Measurements from ENCODE around the gene OR52B2. TPM values are rescaled to one million over a fixed set of nuclear protein-coding genes. Genes with fewer than 3 reads are reported as not detected.

OR52B2 gene
- total and polyA plus RNA-seq, 2 experiments from 2014 or later: not detected

GRCh38 chr11:6175440-6175839, 5.3 kb upstream of the OR52B2 start:
- H3K79me2 ChIP-seq (replicated peaks; ENCODE audit: insufficient read depth): no peaks in the 10 kb centered on the region
- H3K27ac ChIP-seq (ENCODE audit: low read depth): no peak overlapping the region
- H3F3A ChIP-seq (replicated peaks; ENCODE audit: low read depth): no peaks in the 10 kb centered on the region
- Mint-ChIP-seq H3K9me3 (peaks cover 19% of the 10 kb centered on the region), H3K36me3 (ENCODE audit: low read depth) (peaks cover 16% of the 10 kb centered on the region), H3K27ac (no peak overlapping the region), H3K27me3 (ENCODE audit: insufficient read depth, low read depth, poor library complexity) (no peaks in the 10 kb centered on the region), H3K4me1 (no peaks in the 10 kb centered on the region; the same call in 2 of the 3 replicates), H3K4me3 (no peak overlapping the region)
- no peaks in the 10 kb centered on the region for H3K9me2 ChIP-seq (ENCODE audit: insufficient read depth)
- no peak overlapping the region for H3K4me2 ChIP-seq
- H4K20me1 ChIP-seq (replicated peaks; ENCODE audit: insufficient read depth): no peaks in the 10 kb centered on the region
- no peaks in the 10 kb centered on the region for H3K4me1 ChIP-seq (ENCODE audit: insufficient read depth)
- no peak for DNase-seq (ENCODE audit: low spot score)
- TF ChIP-seq, protein P1, sequence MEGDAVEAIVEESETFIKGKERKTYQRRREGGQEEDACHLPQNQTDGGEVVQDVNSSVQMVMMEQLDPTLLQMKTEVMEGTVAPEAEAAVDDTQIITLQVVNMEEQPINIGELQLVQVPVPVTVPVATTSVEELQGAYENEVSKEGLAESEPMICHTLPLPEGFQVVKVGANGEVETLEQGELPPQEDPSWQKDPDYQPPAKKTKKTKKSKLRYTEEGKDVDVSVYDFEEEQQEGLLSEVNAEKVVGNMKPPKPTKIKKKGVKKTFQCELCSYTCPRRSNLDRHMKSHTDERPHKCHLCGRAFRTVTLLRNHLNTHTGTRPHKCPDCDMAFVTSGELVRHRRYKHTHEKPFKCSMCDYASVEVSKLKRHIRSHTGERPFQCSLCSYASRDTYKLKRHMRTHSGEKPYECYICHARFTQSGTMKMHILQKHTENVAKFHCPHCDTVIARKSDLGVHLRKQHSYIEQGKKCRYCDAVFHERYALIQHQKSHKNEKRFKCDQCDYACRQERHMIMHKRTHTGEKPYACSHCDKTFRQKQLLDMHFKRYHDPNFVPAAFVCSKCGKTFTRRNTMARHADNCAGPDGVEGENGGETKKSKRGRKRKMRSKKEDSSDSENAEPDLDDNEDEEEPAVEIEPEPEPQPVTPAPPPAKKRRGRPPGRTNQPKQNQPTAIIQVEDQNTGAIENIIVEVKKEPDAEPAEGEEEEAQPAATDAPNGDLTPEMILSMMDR (conservative IDR thresholded peaks at IDR 0.05; ENCODE audit: low read depth in 2 of 2): no peak
- TF ChIP-seq STAT1 (IDR thresholded peaks at IDR 0.05; ENCODE audit: unreplicated experiment): no peak
- TF ChIP-seq, protein P2, sequence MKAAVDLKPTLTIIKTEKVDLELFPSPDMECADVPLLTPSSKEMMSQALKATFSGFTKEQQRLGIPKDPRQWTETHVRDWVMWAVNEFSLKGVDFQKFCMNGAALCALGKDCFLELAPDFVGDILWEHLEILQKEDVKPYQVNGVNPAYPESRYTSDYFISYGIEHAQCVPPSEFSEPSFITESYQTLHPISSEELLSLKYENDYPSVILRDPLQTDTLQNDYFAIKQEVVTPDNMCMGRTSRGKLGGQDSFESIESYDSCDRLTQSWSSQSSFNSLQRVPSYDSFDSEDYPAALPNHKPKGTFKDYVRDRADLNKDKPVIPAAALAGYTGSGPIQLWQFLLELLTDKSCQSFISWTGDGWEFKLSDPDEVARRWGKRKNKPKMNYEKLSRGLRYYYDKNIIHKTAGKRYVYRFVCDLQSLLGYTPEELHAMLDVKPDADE (IDR thresholded peaks at IDR 0.05): no peak
- TF ChIP-seq NANOG (IDR thresholded peaks at IDR 0.05; ENCODE audit: borderline replicate concordance): no peak
- TF ChIP-seq ZNF331 (CRISPR knock-in tag; IDR thresholded peaks at IDR 0.05; ENCODE audit: low read depth): no peak
- TF ChIP-seq, protein P3, sequence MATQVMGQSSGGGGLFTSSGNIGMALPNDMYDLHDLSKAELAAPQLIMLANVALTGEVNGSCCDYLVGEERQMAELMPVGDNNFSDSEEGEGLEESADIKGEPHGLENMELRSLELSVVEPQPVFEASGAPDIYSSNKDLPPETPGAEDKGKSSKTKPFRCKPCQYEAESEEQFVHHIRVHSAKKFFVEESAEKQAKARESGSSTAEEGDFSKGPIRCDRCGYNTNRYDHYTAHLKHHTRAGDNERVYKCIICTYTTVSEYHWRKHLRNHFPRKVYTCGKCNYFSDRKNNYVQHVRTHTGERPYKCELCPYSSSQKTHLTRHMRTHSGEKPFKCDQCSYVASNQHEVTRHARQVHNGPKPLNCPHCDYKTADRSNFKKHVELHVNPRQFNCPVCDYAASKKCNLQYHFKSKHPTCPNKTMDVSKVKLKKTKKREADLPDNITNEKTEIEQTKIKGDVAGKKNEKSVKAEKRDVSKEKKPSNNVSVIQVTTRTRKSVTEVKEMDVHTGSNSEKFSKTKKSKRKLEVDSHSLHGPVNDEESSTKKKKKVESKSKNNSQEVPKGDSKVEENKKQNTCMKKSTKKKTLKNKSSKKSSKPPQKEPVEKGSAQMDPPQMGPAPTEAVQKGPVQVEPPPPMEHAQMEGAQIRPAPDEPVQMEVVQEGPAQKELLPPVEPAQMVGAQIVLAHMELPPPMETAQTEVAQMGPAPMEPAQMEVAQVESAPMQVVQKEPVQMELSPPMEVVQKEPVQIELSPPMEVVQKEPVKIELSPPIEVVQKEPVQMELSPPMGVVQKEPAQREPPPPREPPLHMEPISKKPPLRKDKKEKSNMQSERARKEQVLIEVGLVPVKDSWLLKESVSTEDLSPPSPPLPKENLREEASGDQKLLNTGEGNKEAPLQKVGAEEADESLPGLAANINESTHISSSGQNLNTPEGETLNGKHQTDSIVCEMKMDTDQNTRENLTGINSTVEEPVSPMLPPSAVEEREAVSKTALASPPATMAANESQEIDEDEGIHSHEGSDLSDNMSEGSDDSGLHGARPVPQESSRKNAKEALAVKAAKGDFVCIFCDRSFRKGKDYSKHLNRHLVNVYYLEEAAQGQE (IDR thresholded peaks at IDR 0.05; ENCODE audit: unreplicated experiment): no peak
- TF ChIP-seq EZH2phosphoT487 (IDR thresholded peaks at IDR 0.05; ENCODE audit: unreplicated experiment): no peak
- TF ChIP-seq JUNB (IDR thresholded peaks at IDR 0.05; ENCODE audit: unreplicated experiment): no peak
- no peak for TF ChIP-seq ZNF114 (CRISPR knock-in tag; IDR thresholded peaks at IDR 0.05)
- no peak for TF ChIP-seq POLR2AphosphoS5 (IDR thresholded peaks at IDR 0.05; ENCODE audit: low read depth)
- TF ChIP-seq, protein P4, sequence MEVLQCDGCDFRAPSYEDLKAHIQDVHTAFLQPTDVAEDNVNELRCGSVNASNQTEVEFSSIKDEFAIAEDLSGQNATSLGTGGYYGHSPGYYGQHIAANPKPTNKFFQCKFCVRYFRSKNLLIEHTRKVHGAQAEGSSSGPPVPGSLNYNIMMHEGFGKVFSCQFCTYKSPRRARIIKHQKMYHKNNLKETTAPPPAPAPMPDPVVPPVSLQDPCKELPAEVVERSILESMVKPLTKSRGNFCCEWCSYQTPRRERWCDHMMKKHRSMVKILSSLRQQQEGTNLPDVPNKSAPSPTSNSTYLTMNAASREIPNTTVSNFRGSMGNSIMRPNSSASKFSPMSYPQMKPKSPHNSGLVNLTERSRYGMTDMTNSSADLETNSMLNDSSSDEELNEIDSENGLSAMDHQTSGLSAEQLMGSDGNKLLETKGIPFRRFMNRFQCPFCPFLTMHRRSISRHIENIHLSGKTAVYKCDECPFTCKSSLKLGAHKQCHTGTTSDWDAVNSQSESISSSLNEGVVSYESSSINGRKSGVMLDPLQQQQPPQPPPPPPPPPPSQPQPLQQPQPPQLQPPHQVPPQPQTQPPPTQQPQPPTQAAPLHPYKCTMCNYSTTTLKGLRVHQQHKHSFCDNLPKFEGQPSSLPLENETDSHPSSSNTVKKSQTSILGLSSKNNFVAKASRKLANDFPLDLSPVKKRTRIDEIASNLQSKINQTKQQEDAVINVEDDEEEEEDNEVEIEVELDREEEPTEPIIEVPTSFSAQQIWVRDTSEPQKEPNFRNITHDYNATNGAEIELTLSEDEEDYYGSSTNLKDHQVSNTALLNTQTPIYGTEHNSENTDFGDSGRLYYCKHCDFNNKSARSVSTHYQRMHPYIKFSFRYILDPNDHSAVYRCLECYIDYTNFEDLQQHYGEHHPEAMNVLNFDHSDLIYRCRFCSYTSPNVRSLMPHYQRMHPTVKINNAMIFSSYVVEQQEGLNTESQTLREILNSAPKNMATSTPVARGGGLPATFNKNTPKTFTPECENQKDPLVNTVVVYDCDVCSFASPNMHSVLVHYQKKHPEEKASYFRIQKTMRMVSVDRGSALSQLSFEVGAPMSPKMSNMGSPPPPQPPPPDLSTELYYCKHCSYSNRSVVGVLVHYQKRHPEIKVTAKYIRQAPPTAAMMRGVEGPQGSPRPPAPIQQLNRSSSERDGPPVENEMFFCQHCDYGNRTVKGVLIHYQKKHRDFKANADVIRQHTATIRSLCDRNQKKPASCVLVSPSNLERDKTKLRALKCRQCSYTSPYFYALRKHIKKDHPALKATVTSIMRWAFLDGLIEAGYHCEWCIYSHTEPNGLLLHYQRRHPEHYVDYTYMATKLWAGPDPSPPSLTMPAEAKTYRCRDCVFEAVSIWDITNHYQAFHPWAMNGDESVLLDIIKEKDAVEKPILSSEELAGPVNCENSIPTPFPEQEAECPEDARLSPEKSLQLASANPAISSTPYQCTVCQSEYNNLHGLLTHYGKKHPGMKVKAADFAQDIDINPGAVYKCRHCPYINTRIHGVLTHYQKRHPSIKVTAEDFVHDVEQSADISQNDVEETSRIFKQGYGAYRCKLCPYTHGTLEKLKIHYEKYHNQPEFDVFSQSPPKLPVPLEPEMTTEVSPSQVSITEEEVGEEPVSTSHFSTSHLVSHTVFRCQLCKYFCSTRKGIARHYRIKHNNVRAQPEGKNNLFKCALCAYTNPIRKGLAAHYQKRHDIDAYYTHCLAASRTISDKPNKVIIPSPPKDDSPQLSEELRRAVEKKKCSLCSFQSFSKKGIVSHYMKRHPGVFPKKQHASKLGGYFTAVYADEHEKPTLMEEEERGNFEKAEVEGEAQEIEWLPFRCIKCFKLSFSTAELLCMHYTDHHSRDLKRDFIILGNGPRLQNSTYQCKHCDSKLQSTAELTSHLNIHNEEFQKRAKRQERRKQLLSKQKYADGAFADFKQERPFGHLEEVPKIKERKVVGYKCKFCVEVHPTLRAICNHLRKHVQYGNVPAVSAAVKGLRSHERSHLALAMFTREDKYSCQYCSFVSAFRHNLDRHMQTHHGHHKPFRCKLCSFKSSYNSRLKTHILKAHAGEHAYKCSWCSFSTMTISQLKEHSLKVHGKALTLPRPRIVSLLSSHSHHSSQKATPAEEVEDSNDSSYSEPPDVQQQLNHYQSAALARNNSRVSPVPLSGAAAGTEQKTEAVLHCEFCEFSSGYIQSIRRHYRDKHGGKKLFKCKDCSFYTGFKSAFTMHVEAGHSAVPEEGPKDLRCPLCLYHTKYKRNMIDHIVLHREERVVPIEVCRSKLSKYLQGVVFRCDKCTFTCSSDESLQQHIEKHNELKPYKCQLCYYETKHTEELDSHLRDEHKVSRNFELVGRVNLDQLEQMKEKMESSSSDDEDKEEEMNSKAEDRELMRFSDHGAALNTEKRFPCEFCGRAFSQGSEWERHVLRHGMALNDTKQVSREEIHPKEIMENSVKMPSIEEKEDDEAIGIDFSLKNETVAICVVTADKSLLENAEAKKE (CRISPR knock-in tag; IDR thresholded peaks at IDR 0.05): no peak
- H3K36me3 ChIP-seq (ENCODE audit: insufficient read depth): no peaks in the 10 kb centered on the region
- H2AFZ ChIP-seq: no peak overlapping the region
- ATAC-seq: no peak
- H3K4me3 ChIP-seq: no peak overlapping the region
- no peaks in the 10 kb centered on the region for H3K27me3 ChIP-seq (ENCODE audit: insufficient read depth)
